ENCODE results near the gene DAPK2.

Gene DAPK2

DNA sequence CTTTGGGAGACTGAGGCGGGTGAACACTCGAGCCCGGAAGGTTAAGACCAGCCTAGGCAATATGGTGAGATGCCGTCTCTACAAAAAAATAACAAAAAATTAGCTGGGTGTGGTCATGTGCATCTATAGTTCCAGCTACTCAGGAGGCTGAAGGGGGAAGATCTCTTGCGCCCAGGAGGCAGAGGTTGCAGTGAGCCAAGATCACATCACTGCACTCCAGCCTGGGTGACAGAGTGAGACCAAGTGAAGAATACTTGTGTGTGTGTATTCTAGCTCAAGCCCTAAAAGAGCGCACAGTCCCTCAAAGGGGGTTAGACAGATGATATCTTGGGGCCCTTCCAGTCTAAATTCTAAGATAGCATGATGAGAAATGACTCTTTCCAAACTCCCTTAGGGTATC, 23.7 kb downstream of the DAPK2 start:
- DNase-seq, result no peak

DNA sequence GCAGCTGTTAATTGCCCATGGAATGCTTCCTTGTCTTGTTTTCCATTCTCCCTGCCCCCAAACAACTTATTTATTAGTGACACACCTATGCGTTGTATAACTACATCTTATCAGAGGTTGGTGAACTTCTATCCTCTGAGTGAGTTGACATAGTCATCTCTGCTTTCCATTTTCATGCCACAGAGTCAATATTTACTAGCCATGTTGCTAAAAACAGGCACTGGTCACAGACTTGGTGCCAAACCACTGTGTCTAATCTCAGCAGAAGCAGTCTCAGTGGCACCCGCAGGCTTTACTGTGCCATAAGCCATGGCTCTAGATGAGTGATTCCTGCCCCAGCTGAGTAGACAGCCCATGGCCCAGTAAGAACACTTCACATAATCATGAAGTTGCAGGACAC, 26.5 kb downstream of the DAPK2 start:
- DNase-seq, result no peak

DNA sequence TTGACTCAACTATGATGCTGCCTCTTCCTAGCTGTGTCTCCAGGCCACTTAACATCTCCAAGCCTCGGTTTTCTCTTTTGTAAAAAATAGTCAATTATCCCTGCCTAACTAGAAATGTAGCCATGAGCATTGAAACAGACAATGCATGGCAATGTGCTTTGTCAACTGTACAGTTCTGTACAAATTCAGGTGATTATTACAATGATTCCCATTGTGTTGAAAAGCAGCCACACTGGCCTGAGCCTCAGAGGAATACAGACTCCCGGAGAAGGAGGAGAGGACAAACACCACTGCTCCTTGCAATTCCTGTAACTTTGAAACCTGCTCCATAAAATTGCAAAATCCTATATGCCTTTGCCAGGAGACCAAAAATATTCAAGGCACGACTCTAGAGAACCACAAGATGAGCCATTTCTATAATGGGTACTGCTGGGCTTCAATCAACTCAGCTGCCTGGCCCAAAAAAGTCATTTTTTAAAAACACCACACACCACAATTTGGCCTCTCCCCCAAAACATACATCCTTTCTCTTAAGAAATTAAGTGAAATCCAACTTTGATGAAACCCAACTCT, 28.6 kb downstream of the DAPK2 start:
- DNase-seq, result no peak

DNA sequence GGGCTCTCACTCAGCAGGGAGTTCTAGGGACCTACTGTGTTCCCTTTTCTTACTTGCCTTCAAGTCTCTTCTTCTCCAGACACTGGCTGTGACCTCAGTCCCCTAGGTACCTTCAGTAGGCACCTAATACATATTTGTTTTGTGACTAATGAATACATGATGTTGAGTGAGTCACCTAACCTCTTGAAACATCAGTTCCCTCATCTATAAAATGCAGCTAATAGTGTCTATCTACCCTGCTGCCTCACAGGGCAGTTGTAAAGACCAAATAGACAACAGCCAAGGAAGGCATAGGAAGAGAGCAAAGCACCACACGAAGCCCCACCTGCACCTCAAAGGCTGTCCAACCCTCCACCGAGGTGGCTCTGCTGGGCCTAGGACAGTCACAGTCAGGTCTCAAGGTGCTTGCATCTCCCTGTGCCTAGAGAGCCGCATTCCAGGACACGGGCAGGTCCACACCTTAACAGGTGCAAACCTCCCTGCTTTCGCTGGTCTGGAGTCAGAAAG, 29.1 kb downstream of the DAPK2 start:
- DNase-seq, result no peak

DNA sequence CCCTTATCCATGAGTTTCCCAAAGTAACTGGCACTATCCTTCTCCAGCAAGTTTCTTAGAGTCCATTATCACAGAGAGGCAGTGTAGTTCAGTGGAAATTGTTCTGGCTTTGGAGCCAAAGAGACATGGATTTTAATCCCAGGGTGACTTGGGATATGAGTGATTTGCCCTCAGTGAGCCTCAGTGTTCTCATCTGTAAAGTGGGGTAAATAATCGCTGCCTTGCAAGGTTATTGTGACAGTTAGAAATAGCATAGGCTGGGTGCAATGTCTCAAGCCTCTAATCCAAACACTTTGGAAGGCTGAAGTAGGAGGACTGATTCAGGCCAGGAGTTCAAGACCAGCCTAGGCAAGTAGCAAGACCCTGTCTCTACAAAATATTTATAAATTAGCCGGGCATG, 30.0 kb downstream of the DAPK2 start:
- no peak for DNase-seq

DNA sequence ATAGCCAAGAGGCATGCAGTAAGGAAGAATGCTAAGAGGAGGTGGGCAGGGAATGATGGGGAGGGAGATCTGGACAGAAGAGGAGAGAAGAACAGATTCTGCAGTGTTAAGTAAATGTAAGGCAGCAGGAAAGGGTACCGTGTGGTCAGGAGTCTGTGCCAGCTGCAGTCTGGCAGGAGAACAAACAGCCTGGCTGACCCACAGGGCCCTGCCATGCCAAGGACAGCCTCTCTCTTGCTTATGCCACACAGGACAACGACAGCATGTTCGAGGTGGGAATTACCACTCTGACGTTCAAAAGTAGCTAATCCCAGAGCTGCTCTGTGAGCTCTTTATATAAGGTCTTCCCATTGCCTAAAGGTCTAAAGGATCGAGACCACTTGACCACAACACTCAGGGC, 31.3 kb downstream of the DAPK2 start:
- no peak for DNase-seq

DNA sequence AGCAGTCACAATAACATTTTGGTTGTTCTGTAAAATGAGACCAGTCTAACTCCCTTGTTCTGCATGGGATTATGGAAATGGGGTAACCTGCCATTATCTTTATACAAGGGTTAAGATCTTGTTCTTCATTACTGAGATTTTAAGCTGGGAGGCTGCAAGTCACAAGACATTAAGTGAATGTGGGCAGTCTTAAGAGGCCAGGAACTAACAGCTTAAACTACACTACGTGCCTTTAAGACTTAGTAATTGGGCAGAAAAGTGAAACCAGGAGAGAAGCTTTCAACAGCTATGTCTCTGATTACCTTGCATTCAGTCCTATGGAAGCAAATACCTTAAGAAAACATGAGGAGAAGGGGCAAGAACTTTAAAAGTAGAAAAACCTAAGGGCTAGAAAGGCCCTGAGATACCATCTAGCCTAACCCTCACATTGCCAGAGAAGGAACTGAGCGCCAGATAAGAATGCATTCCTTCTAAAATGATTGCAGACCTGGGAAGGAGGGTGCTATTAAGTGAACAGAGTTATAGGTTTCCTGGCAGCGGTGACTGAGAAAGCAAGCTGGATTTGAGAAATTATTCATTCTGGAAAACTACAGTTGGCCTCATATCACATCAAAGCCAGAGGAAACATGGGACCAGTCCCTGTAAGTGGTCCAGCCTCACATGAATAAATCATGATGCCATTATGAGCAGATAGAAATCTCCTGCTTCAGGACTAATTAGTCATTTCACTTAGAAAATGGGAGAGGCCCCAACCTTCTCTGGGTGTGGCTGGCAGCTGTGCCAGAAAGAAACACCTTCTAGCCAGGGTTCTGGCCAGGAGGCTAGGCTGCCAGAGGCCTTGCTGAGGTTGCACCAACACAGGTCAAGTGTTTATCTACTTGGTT, 32.9 kb downstream of the DAPK2 start:
- peak; percentile 30 for DNase-seq

DNA sequence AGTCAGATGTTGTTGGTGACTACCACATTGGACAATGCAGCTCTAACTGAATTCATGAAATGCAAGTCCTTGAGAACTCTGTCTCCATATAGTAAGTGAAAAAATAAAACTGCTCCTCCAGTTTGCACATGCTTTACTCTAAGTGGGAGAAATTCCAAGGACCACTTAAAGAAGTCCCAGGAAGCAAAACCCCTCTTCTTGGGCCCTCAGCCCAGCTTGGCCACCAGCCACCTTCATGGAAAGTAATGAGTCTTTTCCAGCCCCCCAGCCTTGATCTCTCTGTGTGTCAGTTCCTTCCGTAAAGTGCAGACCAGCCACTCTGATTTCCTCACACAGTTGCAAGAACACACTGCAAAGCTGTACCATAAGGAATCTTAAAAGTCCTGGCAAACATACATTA, 34.5 kb downstream of the DAPK2 start:
- no peak for DNase-seq

DNA sequence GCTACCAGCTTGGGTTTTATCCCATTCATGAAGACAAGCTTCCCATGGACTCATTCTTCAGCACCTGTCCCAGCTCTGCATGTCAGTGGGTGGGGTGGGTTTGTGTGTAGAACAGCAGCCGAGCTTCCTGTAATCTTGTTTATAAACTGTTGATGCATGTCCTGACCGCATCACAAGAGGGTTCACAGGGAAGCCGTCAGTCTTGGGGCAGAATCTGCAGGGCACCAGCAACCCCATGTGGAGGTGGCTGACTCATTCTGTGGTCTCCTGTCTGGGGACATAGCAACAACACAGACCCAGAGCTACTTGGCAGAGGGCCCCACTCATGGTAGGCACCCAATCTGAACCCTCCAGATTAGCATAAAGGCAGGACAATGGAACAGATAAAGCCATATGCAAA, 35.6 kb downstream of the DAPK2 start:
- no peak for DNase-seq

DNA sequence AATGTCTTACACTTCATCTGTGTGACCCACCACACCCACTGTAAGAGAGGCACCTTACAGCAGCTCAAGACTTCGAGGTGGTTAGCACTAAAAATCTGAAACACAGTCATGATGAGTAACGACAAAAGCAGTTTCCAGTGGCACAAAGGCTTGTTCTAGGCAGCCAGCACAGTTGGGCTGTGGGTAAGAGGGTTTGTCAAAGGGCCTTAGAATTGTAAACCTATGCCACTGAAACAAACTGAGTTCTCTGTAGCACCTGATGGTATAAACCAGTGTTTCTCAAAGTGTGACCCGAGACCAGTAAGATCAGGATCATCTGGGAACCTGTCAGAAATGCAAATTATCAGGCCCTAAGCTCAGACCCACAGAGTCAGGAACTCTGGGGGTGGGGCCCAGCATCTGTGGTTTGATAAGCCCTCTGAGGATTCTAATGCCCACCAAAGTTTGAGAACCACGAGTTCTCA, 36.5 kb downstream of the DAPK2 start:
- no peak for DNase-seq

DNA sequence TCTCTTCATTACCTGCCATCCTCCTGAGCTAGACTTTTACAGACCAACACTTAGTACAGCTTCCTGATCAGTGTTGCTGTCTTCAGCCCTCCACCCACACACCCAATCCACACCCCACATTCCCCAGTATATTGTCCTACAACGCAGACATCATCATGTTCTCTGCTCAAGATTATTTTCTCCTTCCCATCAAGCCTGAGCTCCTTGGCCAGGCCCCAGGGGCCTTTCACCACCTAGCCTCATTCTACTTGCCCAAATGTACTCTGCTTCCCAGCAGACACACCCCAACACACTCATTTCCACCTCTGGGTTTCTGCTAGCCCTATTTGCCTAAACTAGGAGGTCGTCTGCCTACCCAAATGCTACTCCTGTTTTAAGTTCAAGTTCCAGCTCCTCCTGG, 37.0 kb downstream of the DAPK2 start:
- no peak for DNase-seq

DNA sequence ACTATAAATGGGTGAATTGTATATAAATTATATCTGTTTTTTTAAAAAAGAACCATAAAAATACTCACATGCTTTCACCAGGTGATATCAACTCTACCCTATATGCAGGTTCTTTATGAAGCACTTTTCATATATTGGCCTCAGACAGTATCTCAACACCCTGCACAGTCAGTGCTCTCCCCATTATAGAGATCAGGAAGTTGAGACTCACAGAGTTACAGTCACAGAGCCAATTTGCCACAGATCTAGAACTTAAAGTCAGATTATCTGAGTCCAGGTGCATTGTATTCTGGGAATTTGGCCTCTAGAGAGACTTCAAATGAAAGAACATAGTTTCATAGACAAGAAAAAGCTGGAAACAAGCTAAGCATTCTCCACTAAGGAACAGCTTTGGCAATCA, 38.1 kb downstream of the DAPK2 start:
- no peak for DNase-seq

DNA sequence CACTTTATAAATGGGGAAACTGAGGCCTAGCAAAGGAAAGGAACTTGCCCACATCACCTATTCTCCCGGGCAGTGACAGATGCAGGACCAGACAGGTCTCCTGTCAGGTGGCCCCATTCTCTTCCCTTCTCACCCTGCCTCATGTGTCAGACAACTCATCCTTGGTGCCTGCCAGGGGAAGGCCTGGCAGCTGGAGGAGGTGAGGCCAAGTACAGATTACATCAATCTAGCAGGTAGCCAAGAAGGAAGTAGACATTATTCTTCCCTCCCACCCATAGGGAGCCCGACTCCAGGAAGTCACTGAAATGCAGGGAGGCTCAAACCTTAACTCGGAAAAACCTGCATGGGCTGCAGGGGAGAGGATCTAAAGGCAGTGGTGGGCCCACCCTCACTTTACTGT, 39.6 kb downstream of the DAPK2 start:
- DNase-seq, result no peak

DNA sequence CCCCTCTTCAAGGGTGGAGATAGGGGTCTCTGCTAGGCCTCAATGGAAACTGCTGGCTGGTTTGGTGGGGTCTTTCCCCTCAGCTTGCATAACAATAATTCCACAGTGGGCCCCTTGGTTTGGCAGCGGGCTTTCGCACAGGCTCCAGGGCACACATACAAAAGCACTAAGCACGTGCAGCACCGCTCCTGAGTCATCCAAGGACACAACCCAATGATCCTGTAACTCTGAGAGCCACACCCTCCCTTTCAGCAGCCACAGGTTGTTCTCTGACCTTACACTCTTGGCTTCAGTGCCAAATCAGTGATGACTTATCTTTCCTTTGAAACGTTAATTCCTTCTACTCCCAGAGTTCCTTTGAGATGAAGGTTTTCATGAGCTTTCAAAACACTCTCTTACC, 41.7 kb downstream of the DAPK2 start:
- DNase-seq, result no peak

DNA sequence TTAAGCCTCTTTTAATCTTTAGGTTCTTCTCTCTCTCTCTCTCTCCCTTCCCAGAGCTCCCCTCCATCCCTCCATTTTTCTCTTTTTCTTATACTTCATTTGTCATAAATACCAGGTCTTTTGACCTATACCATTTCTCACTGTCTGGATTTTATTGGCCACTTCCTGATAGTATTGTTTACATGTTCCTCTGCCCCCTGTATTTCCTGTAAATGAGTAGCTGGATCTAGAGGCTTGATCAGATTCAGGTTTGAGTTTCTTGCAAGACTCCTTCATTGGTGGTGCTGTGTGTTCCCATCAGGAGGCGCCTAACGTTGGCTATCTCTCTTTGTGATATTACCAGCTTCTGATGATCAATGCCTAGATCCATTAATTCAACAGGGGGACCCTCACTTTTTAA, 42.2 kb downstream of the DAPK2 start:
- no peak for DNase-seq

DNA sequence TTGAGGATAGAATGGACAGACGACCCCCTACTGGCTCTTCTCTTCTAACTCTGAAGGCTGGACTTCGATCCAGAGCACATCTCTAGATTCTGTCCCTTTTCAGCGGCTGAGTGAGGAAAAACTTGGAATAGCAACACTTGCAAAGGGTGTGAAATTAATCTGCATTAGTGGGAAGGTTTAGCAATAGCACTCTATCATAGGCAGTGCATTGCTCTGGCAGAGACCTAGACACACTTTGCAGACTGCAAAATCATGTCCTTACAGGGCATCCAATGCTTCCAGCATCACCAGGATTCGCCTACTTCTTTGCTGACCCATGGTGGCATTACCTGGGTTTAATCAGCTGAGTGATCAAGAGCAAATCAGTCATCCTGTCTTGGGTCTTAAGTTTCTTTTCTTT, 43.1 kb downstream of the DAPK2 start:
- DNase-seq, result no peak

DNA sequence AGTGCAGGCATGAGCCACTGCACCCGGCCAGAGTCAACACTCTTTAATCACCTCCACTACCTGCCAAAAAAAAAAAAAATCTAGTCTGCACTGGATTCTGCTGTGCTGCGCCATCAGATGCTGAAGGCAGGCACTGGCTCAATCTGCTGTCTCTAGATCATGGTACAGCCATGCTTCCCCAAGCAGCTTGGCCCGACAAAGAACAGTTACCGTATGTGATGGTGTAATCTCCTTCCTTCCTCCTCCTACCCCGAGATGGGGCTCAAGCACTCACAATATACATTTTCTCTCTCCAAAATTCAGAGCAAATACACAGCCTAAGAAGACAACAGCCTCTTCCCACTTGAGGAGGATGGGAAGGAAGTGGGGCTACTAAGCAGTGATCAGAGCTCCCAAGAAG, 45.1 kb downstream of the DAPK2 start:
- DNase-seq, result no peak

DNA sequence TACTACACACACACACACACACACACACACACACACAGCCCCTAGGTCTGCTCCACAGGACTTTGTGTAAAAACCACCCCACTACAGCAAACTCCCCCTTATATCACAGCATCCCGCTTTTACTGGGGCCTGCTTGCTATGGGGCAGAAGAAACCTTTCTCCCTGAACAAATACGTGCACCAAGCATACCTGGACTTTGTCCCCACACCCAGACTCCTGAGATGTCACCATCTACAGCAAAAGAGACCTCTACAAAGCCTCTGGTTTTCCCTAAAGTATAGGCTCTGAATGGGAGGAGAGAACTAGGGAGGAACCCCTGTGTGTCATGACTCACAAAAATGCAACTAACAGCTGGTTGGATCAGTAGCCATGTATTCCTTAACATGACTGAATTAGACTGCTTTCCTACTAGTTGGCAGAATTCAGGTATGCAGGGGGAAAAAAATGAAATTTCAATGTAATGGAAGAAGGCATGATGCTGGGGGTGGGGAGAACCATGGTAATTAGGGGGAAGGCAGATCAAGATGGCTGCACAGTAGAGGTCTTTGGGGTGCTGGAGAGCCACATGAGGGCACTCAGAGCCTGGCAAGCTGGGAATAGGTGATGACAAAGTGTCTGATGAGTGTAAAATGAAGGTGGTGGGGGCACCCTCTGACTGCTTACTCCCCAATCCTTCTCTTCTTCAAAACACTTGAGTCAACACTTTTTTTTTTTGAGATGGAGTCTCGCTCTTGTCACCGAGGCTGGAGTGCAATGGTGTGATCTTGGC, 45.9 kb downstream of the DAPK2 start:
- no peak for DNase-seq

DNA sequence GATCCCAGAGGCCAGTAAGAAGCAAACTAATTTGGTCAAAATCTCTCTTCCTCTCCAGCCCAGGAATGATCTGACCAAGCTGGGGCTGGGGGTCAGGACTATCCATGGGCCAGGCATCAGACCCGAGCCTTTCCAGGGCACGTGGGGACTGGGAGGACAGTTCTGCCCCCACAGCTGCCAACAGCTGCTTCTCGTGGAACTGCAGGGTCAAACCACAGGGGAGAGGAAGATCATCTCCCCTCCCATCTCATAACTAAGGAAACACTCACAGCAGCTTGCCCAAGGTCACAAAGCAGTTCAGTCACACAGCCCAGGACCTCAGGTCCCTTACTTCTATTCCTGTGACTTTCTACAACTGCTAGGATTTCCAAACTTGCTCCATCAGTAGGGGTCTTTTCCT, 47.1 kb downstream of the DAPK2 start:
- DNase-seq, result no peak

DNA sequence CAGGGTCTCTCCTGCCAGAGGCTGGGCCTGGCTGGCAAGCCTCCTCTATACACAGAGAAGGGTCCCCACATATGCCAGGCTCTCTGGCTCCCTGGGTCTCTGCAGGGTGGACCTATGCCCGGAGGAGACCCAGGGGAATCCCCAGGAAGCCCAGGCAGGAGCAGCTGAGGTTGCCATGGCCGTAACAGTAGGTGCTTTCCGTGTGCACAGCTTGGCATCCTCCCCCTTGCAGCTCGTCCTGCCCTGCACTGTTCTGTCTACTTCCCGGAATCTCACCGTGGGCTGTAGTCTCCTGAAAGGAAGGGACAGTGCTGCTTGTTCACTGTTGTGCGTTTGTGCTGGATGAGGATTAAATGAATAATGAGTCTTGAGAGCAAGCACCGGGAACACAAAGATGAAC, 47.8 kb downstream of the DAPK2 start:
- DNase-seq, result no peak

DNA sequence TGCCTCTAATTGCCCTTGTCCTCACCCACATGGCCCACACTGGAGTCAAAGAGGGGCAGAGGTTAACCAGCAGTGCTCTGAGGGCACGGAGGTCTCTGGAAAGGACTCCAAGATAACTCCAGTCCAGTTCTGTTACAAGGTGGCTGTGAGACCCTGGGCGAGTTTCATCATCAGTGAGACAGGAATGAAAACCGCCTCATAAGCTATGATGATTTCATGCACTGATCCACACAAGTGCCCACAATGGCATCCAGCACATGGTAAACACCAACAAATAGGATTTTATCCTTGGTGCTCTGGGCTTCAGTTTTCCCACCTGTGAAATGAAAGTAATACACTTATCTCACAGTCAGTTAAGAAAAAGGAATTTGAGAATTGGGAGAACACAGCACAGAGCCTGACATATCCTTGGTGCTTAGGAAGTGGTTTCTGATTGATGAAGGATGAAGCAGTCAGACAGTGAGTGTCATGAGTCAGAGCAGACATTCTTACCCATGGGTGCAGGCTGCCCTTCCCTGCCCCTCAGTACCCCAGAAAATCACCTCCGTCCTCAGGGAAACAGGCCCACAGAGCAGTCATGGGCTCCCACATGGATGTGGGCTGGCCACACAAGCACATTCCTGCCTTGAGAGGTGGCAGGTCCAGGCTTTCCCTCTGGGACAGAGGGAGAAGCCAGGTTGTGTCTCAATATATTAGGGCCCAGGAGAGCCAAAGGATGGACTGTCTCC, 48.4 kb downstream of the DAPK2 start:
- no peak for DNase-seq

DNA sequence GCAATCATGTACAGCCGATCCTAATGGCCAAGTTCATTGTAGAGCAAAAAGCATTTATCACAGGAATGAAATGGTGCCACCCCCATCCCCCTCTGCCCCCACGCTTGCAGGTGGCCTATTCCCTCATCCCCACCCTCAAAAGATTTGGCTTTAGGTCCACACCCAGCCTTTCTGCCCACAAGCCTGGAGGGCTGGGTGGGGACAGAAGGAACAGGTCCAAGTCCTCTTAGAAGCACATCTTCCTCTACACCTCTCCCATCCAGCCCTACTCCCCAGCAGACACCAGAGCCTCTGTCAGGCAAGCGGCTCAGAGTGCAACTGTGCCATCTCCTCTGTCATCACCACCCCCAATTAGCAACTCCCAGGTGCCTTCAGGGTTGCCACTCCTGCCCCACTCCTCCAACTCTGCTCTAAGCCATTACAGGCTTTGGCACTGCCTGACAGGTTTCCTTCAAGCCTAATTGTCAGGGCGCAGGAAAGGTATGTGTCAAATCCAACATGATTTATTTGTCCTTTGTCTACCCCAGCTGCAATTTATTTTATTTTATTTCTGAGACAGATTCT, 49.4 kb downstream of the DAPK2 start:
- no peak for DNase-seq

DNA sequence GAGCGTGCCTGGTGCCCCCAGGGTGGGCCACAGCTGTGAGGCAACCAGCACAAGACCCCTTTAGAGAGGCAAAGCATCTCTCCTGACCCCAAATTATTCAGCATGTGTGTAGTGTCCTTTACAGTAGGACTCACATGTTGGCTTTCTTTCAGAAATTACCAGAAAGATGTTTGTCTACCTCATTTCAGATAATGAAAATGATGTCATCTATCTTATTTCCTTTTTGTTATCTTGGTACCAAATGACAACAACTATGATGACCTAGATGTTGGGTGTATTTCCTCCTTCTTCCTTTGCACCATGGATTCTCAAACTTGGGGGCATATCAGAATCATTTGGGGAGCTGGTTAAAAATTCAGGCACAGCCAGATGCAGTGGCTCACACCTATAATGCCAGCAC, 50.5 kb downstream of the DAPK2 start:
- DNase-seq, result no peak
